Mesodermal cell (in vitro differentiated cells): ENCODE results near the gene CCDC28B. TPM values are rescaled to one million over a fixed set of nuclear protein-coding genes. Genes with fewer than 3 reads are reported as not detected.
"Not testable (repeated sequence)": the region's sequence is repeated elsewhere in the genome, so short reads cannot be mapped to it uniquely, and the experiment has no call there.

Source experiments
- H3K27ac ChIP-seq: 2 replicates; pipeline ENCODE4 v1.7.0; 2013; ENCODE audit warnings: mild to moderate bottlenecking, low read depth, low read length, moderate library complexity; ENCODE audit not compliant: severe bottlenecking
- H3K36me3 ChIP-seq: 2 replicates; pipeline ENCODE4 v1.7.1; 2013; ENCODE audit warnings: mild to moderate bottlenecking, low read length, moderate library complexity; ENCODE audit not compliant: control insufficient read depth, insufficient read depth
- H3K4me1 ChIP-seq: one replicate; pipeline ENCODE4 v1.7.1; 2013; ENCODE audit warnings: mild to moderate bottlenecking, low read length; ENCODE audit not compliant: insufficient read depth, control insufficient read depth, poor library complexity, severe bottlenecking
- H3K4me3 ChIP-seq: 2 replicates; pipeline ENCODE4 v1.7.0; 2013; ENCODE audit warnings: low read length, control low read depth, mild to moderate bottlenecking; ENCODE audit not compliant: insufficient read depth, poor library complexity, severe bottlenecking; ENCODE audit errors: extremely low read depth
- H3K9me3 ChIP-seq: 2 replicates; pipeline ENCODE4 v1.7.1; 2013; ENCODE audit warnings: mild to moderate bottlenecking, low read length, moderate library complexity; ENCODE audit not compliant: control insufficient read depth
- WGBS, 2 experiments: methylation state at CpG; one replicate each; pipeline ENCODE4 v1.1.5; 2013; ENCODE audit warnings: missing lambda C conversion rate in 2 of 2; ENCODE audit not compliant: insufficient coverage in 2 of 2; 5-methylcytosine and 5-hydroxymethylcytosine counted together
- polyA plus RNA-seq, 2 experiments: library from polyadenylated mRNA; stranded (reverse); fragments of 50-300 nt; gene quantifications; one replicate each; pipeline ENCODE4 v1.2.3, GENCODE V29; 2013

CCDC28B gene
- polyA plus RNA-seq (2013, experiment 1 of 2), result 30.2 TPM
- 33.3 TPM for polyA plus RNA-seq (2013, experiment 2 of 2)

DNA sequence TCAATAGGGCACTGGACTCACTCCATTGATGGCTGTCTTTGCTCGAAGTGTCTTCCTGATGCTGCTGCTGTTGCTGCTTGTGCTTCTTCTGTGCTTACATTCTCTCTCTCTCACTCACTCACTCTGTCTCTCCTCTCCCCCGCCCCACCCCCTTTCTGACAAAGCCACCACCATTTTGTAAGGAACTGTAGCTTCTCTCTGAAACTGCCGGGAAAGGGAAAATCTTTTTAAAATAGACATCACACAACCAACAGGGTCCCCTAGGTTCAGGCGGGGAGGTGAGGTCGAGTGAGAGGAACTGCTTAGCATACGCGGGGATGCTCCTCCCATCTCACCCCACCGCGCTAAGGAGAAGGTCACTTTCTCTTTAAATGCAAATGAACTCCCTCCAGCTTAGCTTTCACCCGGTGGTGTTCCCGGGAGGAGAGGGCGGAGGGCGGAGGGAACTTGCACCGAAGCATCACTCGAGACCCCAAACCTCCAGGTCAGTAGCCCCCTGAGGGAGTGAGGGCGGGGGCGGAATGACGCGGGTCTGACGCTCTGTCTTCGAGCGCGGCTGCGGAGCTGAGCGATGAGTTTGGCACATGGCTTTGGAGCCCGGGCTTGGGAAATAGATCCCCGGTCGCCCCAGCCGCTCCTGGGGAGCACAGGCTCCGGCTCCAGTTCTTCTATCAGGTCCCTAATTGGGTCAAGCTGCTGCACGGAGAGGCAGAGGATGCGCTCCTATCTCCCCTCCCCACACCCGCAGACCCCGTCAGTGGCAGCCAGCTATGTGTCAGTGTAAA, at the start of gene CCDC28B:
CCDC28B (plus strand) TSS at position 370 of the 785 bp plus-strand sequence. CDS start 1,341 bp downstream, outside the sequence.
- Histone ChIP-seq H3K4me3 (peak within 1 kb of the TSS; percentile 55), H3K36me3 (peaks cover 28% of the 10 kb centered on the region), H3K4me1 (peaks cover 10% of the 10 kb centered on the region), H3K27ac (peak within 1 kb of the TSS; percentile 88), H3K9me3 (no peaks in the 10 kb centered on the region)
- 0% methylated on average over 16 to 19 of the region's 34 CpGs for WGBS, 2 experiments

DNA sequence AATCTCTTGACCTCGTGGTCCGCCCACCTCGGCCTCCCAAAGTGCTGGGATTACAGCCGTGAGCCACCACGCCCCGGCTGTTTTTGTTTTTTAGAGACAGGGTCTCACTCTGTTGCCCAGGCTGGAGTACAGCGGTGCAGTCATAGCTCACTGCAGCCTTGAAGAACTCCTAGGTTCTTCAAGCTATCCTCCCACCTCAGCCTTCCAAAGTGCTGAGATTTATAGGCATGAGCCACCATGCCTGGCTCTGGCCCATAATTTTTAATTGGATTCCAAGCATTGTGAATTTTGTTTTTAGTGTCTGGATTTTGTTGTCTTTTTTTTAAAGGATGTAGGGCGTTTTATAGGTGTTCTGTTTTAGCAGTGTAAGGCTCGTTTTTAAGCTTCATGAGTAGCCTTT, 49.5 kb upstream of the CCDC28B start:
- peaks cover 36% of the 10 kb centered on the region for H3K36me3 ChIP-seq
- H3K9me3 ChIP-seq, result peaks cover 7% of the 10 kb centered on the region
- no peak overlapping the region for H3K4me3 ChIP-seq
- H3K4me1 ChIP-seq, result no peaks in the 10 kb centered on the region
- H3K27ac ChIP-seq, result peak overlapping the region; percentile 17
- 92 to 99% methylated on average over 7 of the region's 9 CpGs for WGBS, 2 experiments

DNA sequence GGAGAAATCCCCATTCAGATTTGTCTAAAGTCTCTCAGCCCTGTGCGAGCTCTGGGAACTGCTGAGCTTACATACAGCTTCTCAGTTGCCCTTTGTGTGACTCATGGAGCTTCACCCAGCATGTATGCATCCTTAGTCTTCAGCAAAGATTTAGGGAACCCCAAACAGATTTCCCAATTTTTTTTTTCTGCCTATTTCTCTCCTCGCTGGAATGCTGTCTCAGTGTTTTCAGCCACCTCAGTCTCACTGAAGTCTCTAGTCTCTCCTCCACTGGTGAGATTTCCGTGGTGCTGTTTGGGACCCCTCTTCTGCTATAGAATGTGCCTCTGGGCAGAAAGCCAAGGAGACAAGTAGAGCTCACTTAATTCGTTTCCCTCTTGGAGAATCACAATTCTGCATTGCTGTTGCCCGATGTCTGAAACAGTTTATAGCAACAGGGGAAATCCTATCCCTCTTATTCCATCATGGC, 49.0 kb upstream of the CCDC28B start:
- no peak overlapping the region for H3K4me3 ChIP-seq
- peaks cover 42% of the 10 kb centered on the region for H3K36me3 ChIP-seq
- H3K4me1 ChIP-seq, result no peaks in the 10 kb centered on the region
- peaks cover 7% of the 10 kb centered on the region for H3K9me3 ChIP-seq
- peak overlapping the region; percentile 17 for H3K27ac ChIP-seq
- 93 to 94% methylated on average over 4 of the region's 5 CpGs for WGBS, 2 experiments

DNA sequence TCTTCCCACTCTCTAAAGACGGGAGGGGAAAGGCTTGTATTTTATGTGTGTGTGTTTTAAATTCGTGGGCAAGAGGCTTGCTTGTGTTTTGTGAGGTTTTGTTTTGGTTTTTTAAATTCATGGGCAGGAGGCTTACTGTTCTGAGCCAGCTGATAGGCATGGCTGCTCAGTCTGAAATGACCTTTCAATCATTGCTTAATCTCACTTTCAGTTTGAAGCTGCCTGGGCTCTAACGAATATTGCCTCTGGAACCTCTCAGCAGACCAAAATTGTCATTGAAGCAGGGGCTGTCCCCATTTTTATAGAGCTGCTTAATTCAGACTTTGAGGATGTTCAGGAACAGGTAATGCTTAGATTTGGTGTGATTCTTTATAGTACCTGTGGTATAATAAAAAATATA, 41.2 kb upstream of the CCDC28B start:
- Histone ChIP-seq H3K4me1 (no peaks in the 10 kb centered on the region), H3K9me3 (no peaks in the 10 kb centered on the region), H3K36me3 (peaks cover 88% of the 10 kb centered on the region), H3K27ac (no peak overlapping the region), H3K4me3 (no peak overlapping the region)
- 90 to 100% methylated on average over 1 of the region's 3 CpGs for WGBS, 2 experiments

DNA sequence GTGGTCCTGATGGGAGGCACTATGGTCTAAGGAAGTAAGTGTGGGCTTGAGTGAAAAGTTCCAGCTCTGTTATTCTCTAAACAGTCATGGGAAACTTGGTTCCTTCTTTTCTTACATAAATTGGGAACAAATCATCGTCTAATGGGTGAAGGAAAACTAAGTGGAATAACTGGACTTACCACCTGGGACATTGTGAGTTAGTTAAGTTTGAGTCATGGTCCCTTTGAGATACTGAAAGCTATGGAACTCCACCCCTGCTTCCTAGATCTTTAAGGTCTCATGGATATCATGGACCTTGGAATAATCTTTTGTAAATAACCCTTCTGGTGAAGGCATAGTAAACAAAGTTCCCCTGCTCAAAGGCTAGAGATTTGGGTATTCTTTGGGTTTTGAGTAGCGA, 37.0 kb upstream of the CCDC28B start:
- H3K4me1 ChIP-seq, result no peaks in the 10 kb centered on the region
- 100% methylated on average over 1 of the region's 2 CpGs; no CpG with 5 or more reads in 1 of the 2 experiments for WGBS, 2 experiments
- H3K4me3 ChIP-seq, result no peak overlapping the region
- no peaks in the 10 kb centered on the region for H3K9me3 ChIP-seq
- peaks cover 90% of the 10 kb centered on the region for H3K36me3 ChIP-seq
- H3K27ac ChIP-seq, result no peak overlapping the region

DNA sequence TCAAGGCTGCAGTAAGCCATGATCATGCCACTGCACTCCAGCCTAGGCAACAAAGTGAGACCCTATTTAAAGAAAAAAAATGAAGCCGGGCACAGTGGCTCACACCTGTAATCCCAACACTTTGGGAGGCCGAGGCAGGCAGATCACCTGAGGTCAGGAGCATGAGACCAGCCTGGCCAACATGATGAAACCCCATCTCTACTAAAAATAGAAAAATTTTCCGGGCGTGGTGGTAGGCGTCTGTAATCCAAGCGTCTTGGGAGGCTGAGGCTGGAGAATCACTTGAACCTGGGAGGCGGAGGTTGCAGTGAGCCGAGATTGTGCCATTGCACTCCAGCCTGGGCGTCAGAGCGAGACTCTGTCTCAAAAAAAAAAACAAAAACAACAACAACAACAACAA, 34.8 kb upstream of the CCDC28B start:
- peaks cover 86% of the 10 kb centered on the region for H3K36me3 ChIP-seq
- H3K4me3 ChIP-seq, H3K9me3 ChIP-seq, H3K27ac ChIP-seq, H3K4me1 ChIP-seq: not testable (repeated sequence)
- 96 to 98% methylated on average over 6 to 8 of the region's 10 CpGs for WGBS, 2 experiments

DNA sequence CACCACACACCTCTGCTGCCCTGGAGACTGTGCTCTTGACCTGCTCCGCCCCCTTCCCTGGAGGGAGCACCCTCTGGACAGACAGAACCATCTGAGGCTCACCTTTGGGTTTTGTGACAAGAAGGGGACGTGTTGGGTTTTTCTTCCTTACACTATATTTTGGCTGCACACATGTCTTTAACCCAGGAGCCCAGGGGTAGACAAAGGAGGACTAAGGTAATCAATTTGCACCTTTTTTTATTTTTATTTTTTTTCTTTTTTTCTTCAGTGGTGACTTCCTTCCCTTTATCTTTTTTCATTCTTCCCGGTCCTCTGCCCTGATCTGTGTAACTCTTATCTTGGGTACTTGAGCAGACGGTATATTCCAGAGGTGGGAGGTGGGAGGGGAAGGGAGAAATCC, 29.4 kb upstream of the CCDC28B start:
- no CpG with 5 or more reads among the region's 4 CpGs for WGBS, 2 experiments
- Histone ChIP-seq H3K9me3 (no peaks in the 10 kb centered on the region), H3K36me3 (peaks cover 83% of the 10 kb centered on the region)

DNA sequence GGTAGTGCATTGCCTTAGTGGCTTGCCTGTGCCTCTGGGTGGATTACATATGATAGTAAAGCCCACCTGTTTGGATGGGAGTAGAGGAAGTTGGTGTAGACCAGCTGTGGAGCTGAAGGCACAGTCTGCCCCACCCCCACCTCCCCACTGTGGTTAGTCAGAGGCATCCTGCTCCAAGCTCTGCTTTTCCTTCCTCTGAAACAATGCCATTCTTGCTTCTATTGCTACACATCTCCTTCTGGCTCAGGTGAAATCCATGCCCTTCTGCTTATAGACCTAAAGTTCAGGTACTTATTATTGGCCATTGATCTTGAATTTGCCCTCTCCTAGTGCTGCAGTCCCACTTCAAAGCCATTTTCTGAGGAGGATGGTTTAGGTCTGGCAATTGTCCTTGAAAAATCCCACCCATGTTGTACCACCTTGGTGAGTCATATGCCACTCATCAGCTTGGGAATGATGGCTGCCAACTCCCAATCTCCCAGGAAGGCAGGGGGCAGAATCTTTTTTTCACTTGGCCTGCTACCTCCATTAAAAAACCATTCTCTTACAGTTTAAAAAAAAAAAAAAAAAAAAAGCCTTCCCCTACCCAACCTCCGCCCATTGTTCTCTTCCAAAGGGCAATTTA, 27.7 kb upstream of the CCDC28B start:
- H3K27ac ChIP-seq, result no peak overlapping the region
- whole genome bisulfite sequencing, 2 experiments, result no CpG with 5 or more reads among the region's 1 CpG

More for the DNA sequence above, 29.4 kb upstream of the CCDC28B start:
- H3K4me1 ChIP-seq, result peaks cover 9% of the 10 kb centered on the region
- no peak overlapping the region for H3K4me3 ChIP-seq
- no peak overlapping the region for H3K27ac ChIP-seq

DNA sequence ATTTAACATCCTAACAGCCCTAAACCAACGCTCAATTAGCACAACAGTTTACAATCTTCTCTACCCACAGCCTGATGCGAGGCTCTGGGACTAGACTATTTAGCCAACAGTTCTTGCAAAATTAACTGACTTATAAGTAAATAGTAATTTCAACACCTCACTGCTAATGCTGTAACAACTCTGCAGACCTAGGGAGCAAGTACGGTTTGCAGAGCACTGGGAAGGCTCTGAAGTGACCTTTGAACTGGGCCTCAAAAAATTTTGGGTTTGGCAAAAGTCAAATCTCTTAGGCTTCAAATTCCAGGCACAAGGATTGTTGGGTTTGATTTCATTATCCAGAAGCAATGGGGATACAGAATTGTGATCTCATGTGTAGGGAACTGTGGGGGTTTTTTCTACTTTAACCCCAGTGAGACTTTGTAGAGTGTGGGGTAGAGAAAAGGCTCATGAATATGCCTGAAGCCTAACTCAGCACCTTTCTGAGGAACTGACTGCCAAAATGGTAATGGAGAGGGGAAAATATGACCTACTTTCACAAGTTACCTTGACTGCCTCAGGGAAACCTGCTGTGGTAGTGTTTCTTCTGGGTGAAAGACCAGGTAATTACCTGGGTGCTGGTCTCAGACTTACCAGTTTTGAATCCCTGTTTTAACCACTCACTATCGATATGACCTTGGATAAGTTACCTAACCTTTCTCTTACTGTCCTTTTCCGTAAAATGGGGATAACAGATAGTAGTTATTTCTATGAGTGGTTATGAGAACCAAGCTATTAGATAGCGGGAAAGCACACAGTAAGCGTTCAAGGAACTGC, 21.8 kb upstream of the CCDC28B start:
- WGBS, 2 experiments, result 91 to 97% methylated on average over 3 to 6 of the region's 7 CpGs
- H3K27ac ChIP-seq, result peak overlapping the region; percentile 95
- H3K4me1 ChIP-seq, result peaks cover 12% of the 10 kb centered on the region
- H3K36me3 ChIP-seq, result peaks cover 44% of the 10 kb centered on the region
- no peak overlapping the region for H3K4me3 ChIP-seq
- no peaks in the 10 kb centered on the region for H3K9me3 ChIP-seq

More for the DNA sequence above, 27.7 kb upstream of the CCDC28B start:
- Histone ChIP-seq H3K9me3 (no peaks in the 10 kb centered on the region), H3K4me3 (no peak overlapping the region), H3K36me3 (peaks cover 71% of the 10 kb centered on the region), H3K4me1 (peaks cover 9% of the 10 kb centered on the region)

DNA sequence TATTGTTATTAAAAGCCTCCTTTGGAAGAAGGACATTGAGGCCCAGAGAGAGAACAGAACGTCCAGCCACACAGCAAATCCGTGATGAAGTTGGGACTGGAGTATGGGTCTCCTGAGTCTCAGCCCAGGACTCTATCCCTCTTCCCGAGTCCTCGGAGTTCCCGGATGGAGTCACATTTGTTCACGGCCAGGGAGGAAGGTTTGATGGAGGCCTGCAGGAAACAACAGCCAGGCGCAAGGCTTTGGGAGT, 21.3 kb upstream of the CCDC28B start:
- Histone ChIP-seq H3K27ac (peak overlapping the region; percentile 95), H3K9me3 (no peaks in the 10 kb centered on the region), H3K4me1 (peaks cover 12% of the 10 kb centered on the region), H3K36me3 (peaks cover 44% of the 10 kb centered on the region), H3K4me3 (peak overlapping the region; percentile 71)
- WGBS, 2 experiments, result 31 to 45% methylated on average over 6 to 7 of the region's 7 CpGs
